Measurements from ENCODE around the gene FBXL14.
A peak's percentile ranks its signal among the peaks of the same experiment; 100 is the strongest.

Gene FBXL14

GRCh38 chr12:1593174-1594005 lies 991 bp downstream of the FBXL14 start:
- peak; percentile 75 for DNase-seq (ENCODE audit: low spot score)

- DNase-seq (ENCODE audit: low spot score): peak; percentile 77
Observed at GRCh38 chr12:1592444-1593173, 1.8 kb downstream of the FBXL14 start.

- DNase-seq (ENCODE audit: low spot score): no peak
Observed at GRCh38 chr12:1591543-1591942, 2.8 kb downstream of the FBXL14 start.

GRCh38 chr12:1591034-1591433 lies 3.3 kb downstream of the FBXL14 start:
- DNase-seq (ENCODE audit: low spot score): no peak

- DNase-seq (ENCODE audit: low spot score): peak; percentile 89
Observed at GRCh38 chr12:1590221-1590979, 4.0 kb downstream of the FBXL14 start.

- DNase-seq (ENCODE audit: low spot score): no peak
Observed at GRCh38 chr12:1588575-1588947, 5.8 kb downstream of the FBXL14 start.

GRCh38 chr12:1587927-1588574 lies 6.3 kb downstream of the FBXL14 start:
- DNase-seq (ENCODE audit: low spot score): no peak

GRCh38 chr12:1584326-1584725 lies 10.1 kb downstream of the FBXL14 start:
- no peak for DNase-seq (ENCODE audit: low spot score)

GRCh38 chr12:1583421-1584078 lies 10.8 kb downstream of the FBXL14 start:
- peak; percentile 77 for DNase-seq (ENCODE audit: low spot score)

- DNase-seq (ENCODE audit: low spot score): no peak
Observed at GRCh38 chr12:1582709-1583050, 11.7 kb downstream of the FBXL14 start.

- no peak for DNase-seq (ENCODE audit: low spot score)
Observed at GRCh38 chr12:1581973-1582708, 12.2 kb downstream of the FBXL14 start.

GRCh38 chr12:1580526-1580925 lies 13.9 kb downstream of the FBXL14 start:
- peak; percentile 88 for DNase-seq (ENCODE audit: low spot score)

GRCh38 chr12:1579651-1580435 lies 14.5 kb downstream of the FBXL14 start:
- DNase-seq (ENCODE audit: low spot score): peak; percentile 88

GRCh38 chr12:1576410-1577241 lies 17.8 kb downstream of the FBXL14 start:
- DNase-seq (ENCODE audit: low spot score): no peak

- DNase-seq (ENCODE audit: low spot score): no peak
Observed at GRCh38 chr12:1575408-1576401, 18.7 kb downstream of the FBXL14 start.

GRCh38 chr12:1574865-1575259 lies 19.5 kb downstream of the FBXL14 start:
- no peak for DNase-seq (ENCODE audit: low spot score)

- DNase-seq (ENCODE audit: low spot score): no peak
Observed at GRCh38 chr12:1573960-1574864, 20.2 kb downstream of the FBXL14 start.

All from ecto neural progenitor cell (in vitro differentiated cells).